HepG2 (cell line): ENCODE data around the gene TLN1. TPM values are rescaled to one million over a fixed set of nuclear protein-coding genes. Genes with fewer than 3 reads are reported as not detected.

Experiments
- ATAC-seq: fragments of 200-7000 bp; cut with Tn5 transposase; 3 replicates; pipeline ENCODE4 v1.9.1; 2020; ENCODE audit warnings: mild to moderate bottlenecking, moderate library complexity
- BruUV-seq: library from RNA; stranded (reverse); fragments of 400-500 nt; replicated peaks from 2 replicates; lab custom pipeline; 2021; lab: Mats Ljungman, UMichigan
- CTCF ChIA-PET: fragments of 300-600 bp; formaldehyde crosslinking; extraction: SDS; loops from one replicate; lab custom pipeline; 2021; ENCODE audit warnings: low total read pairs, inconsistent platforms, low intra/inter-chr PET ratio; lab: Yijun Ruan, JAX
- POLR2A ChIA-PET: fragments of 350-600 bp; sonication (Branson Sonifier 250); formaldehyde crosslinking; loops from one replicate; lab custom pipeline; 2020; ENCODE audit warnings: antibody characterized with exemption, inconsistent platforms; lab: Yijun Ruan, JAX
- DNase-seq: peaks from one replicate; pipeline ENCODE4 v3.0.0-alpha.2; 2015; ENCODE audit warnings: low spot score
- FAIRE-seq: peaks from 3 replicates; lab custom pipeline; 2011; peaks lifted over from hg19 to GRCh38; lab: Jason Lieb, UNC
- H2AFZ ChIP-seq: one replicate; pipeline ENCODE4 v1.6.1; 2011; ENCODE audit warnings: low read length, inconsistent platforms
- H3K27ac ChIP-seq: fragments of 300-600 bp; 3 replicates; pipeline ENCODE4 v1.8.0; 2011; ENCODE audit warnings: mixed run types, mild to moderate bottlenecking, mixed read lengths, low read length, inconsistent platforms; ENCODE audit not compliant: insufficient read depth; ENCODE audit errors: extremely low read length
- H3K27me3 ChIP-seq, 2 experiments: fragments of 200-600 bp in 1 of 2; 2 replicates in 1 of 2; 3 replicates in 1 of 2; pipeline versions ENCODE4 v1.6.0 to v1.8.0; 2011; ENCODE audit warnings: low read length in 2 of 2, mild to moderate bottlenecking in 2 of 2, moderate library complexity in 2 of 2, inconsistent platforms in 1 of 2; ENCODE audit not compliant: insufficient read depth in 2 of 2, control insufficient read depth in 1 of 2
- H3K36me3 ChIP-seq, 2 experiments: fragments of 200-600 bp in 1 of 2; replicated peaks in 1 of 2; 2 replicates in 1 of 2; 3 replicates in 1 of 2; pipeline versions ENCODE4 v1.5.1 to v1.8.0; 2011; ENCODE audit warnings: low read length in 2 of 2, inconsistent platforms in 1 of 2; ENCODE audit not compliant: insufficient read depth in 2 of 2, control insufficient read depth in 1 of 2
- H3K4me1 ChIP-seq: 2 replicates; pipeline ENCODE4 v1.5.1; 2012; ENCODE audit warnings: low read length, inconsistent platforms; ENCODE audit not compliant: insufficient read depth
- H3K4me2 ChIP-seq: 2 replicates; pipeline ENCODE4 v1.6.0; 2011; ENCODE audit warnings: low read depth, low read length, inconsistent platforms
- H3K4me3 ChIP-seq, 3 experiments: fragments of 200-600 bp in 1 of 3; sonication (generic), shearing (Covaris generic) in 1 of 3; replicated peaks in 1 of 3; 2 replicates each; pipeline ENCODE4 v1.5.1; 2011 to 2016; ENCODE audit warnings: low read length in 3 of 3, inconsistent platforms in 2 of 3, low read depth in 2 of 3, mild to moderate bottlenecking in 2 of 3, control low read depth in 1 of 3, mixed read lengths in 1 of 3; ENCODE audit not compliant: insufficient read depth in 1 of 3
- H3K79me2 ChIP-seq: one replicate; pipeline ENCODE4 v1.6.1; 2011; ENCODE audit warnings: low read length, inconsistent platforms; ENCODE audit not compliant: insufficient read depth
- H3K9ac ChIP-seq: 2 replicates; pipeline ENCODE4 v1.6.0; 2011; ENCODE audit warnings: mild to moderate bottlenecking, low read depth, low read length, inconsistent platforms; ENCODE audit not compliant: insufficient read depth
- H3K9me3 ChIP-seq: 2 replicates; pipeline ENCODE4 v1.5.1; 2012; ENCODE audit warnings: mild to moderate bottlenecking, low read length
- H4K20me1 ChIP-seq: 2 replicates; pipeline ENCODE4 v1.6.0; 2011; ENCODE audit warnings: inconsistent platforms, mild to moderate bottlenecking, low read length, moderate library complexity; ENCODE audit not compliant: insufficient read depth
- AHR ChIP-seq: IDR thresholded peaks from 2 replicates; pipeline ENCODE4 v1.6.1; 2018; ENCODE audit warnings: missing genetic modification reagents, missing compliant biosample characterization
- ARNTL ChIP-seq: sonication (generic); formaldehyde crosslinking; IDR thresholded peaks from 2 replicates; pipeline ENCODE4 v1.4.0; 2020; ENCODE audit warnings: mild to moderate bottlenecking, missing genetic modification reagents
- CC2D1A ChIP-seq: sonication (generic); formaldehyde crosslinking; IDR thresholded peaks from 2 replicates; pipeline ENCODE4 v1.8.1; 2023; ENCODE audit warnings: mild to moderate bottlenecking, missing genetic modification reagents
- CENPT ChIP-seq: sonication (generic); formaldehyde crosslinking; IDR thresholded peaks from 2 replicates; pipeline ENCODE4 v1.8.0; 2022; ENCODE audit warnings: low read depth, mild to moderate bottlenecking, moderate library complexity, missing genetic modification reagents
- GLI4 ChIP-seq: sonication (generic); formaldehyde crosslinking; IDR thresholded peaks from 2 replicates; pipeline ENCODE4 v1.5.1; 2020; ENCODE audit warnings: missing genetic modification reagents, mild to moderate bottlenecking, moderate library complexity, borderline replicate concordance
- HMG20B ChIP-seq: conservative IDR thresholded peaks from 2 replicates; pipeline ENCODE4 v1.6.1; 2016; ENCODE audit warnings: missing genetic modification reagents, missing compliant biosample characterization
- HNF4G ChIP-seq, 2 experiments: sonication (generic) in 1 of 2; formaldehyde crosslinking in 1 of 2; IDR thresholded peaks; 2 replicates each; pipeline versions ENCODE4 v1.4.0 to v1.6.1; 2011 to 2020; ENCODE audit warnings: borderline replicate concordance in 2 of 2, low read depth in 2 of 2, mild to moderate bottlenecking in 2 of 2, low read length in 1 of 2, missing genetic modification reagents in 1 of 2, moderate library complexity in 1 of 2
- KMT2A ChIP-seq: sonication (generic); formaldehyde crosslinking; IDR thresholded peaks from 2 replicates; pipeline ENCODE4 v1.4.0; 2020; ENCODE audit warnings: missing genetic modification reagents
- MAX ChIP-seq: IDR thresholded peaks from 2 replicates; pipeline ENCODE4 v1.6.1; 2012; ENCODE audit warnings: inconsistent platforms
- MAZ ChIP-seq, 2 experiments: sonication (generic) in 1 of 2; formaldehyde crosslinking in 1 of 2; IDR thresholded peaks; 2 replicates each; pipeline versions ENCODE4 v1.5.0 to v1.6.1; 2012 to 2020; ENCODE audit warnings: low read depth in 2 of 2, mild to moderate bottlenecking in 2 of 2, borderline replicate concordance in 1 of 2, improper control_type of control experiment in 1 of 2, low read length in 1 of 2, missing genetic modification reagents in 1 of 2, moderate library complexity in 1 of 2
- MEIS1 ChIP-seq: sonication (generic); formaldehyde crosslinking; IDR thresholded peaks from 2 replicates; pipeline ENCODE4 v1.9.0; 2021; ENCODE audit warnings: mild to moderate bottlenecking, missing genetic modification reagents, moderate library complexity, borderline replicate concordance
- MXD4 ChIP-seq: IDR thresholded peaks from 2 replicates; pipeline ENCODE4 v1.6.1; 2016; ENCODE audit warnings: mild to moderate bottlenecking, missing biosample characterization, missing genetic modification reagents
- NKX3-1 ChIP-seq: sonication (generic); formaldehyde crosslinking; IDR thresholded peaks from 2 replicates; pipeline ENCODE4 v1.5.0; 2020; ENCODE audit warnings: missing genetic modification reagents
- PAWR ChIP-seq: sonication (generic); formaldehyde crosslinking; IDR thresholded peaks from 2 replicates; pipeline ENCODE4 v1.4.0; 2020; ENCODE audit warnings: missing genetic modification reagents, mild to moderate bottlenecking, borderline replicate concordance
- REL ChIP-seq: sonication (generic); formaldehyde crosslinking; conservative IDR thresholded peaks from 2 replicates; pipeline ENCODE4 v1.8.0; 2022; ENCODE audit warnings: mild to moderate bottlenecking, missing genetic modification reagents, moderate library complexity
- SRY ChIP-seq: sonication (generic); formaldehyde crosslinking; IDR thresholded peaks from 2 replicates; pipeline ENCODE4 v1.8.0; 2022; ENCODE audit warnings: mild to moderate bottlenecking, missing genetic modification reagents
- THAP11 ChIP-seq: IDR thresholded peaks from 2 replicates; pipeline ENCODE4 v1.6.1; 2016; ENCODE audit warnings: missing biosample characterization, missing genetic modification reagents
- ZMAT3 ChIP-seq: sonication (generic); formaldehyde crosslinking; conservative IDR thresholded peaks from 2 replicates; pipeline ENCODE4 v1.7.0; 2021; ENCODE audit warnings: missing genetic modification reagents
- ZNF672 ChIP-seq: sonication (generic); formaldehyde crosslinking; IDR thresholded peaks from 2 replicates; pipeline ENCODE4 v1.8.1; 2022; ENCODE audit warnings: missing genetic modification reagents
- ZNF790 ChIP-seq: sonication (generic); formaldehyde crosslinking; IDR thresholded peaks from 2 replicates; pipeline ENCODE4 v1.8.0; 2022; ENCODE audit warnings: missing genetic modification reagents, mild to moderate bottlenecking, borderline replicate concordance
- ZSCAN21 ChIP-seq: sonication (generic); formaldehyde crosslinking; IDR thresholded peaks from 2 replicates; pipeline ENCODE4 v1.8.0; 2022; ENCODE audit warnings: mild to moderate bottlenecking, missing genetic modification reagents, moderate library complexity, borderline replicate concordance
- ZSCAN30 ChIP-seq: sonication (generic); formaldehyde crosslinking; IDR thresholded peaks from 2 replicates; pipeline ENCODE4 v1.5.0; 2020; ENCODE audit warnings: mild to moderate bottlenecking, missing genetic modification reagents
- WGBS: methylation state at CpG from one replicate; pipeline ENCODE4 v1.1.6; 2017; ENCODE audit warnings: low lambda C conversion rate; 5-methylcytosine and 5-hydroxymethylcytosine counted together
- in situ Hi-C: cut with HindIII; loops from 2 replicates; pipeline ENCODE4 v1.10.0; 2017; ENCODE audit warnings: low pct_unique_long_range_greater_than_20kb; ENCODE audit not compliant: extremely low pct_ligation_motif_present
- intact Hi-C: fragments of 100-400 bp; cut with micrococcal nuclease; formaldehyde crosslinking; loops from one replicate; pipeline ENCODE4 v1.10.0; 2022; ENCODE audit not compliant: unreplicated experiment
- polyA plus RNA-seq, 8 experiments: library from polyadenylated mRNA; depleted of rRNA in 3 of 8; stranded (reverse) in 7 of 8; unstranded in 1 of 8; fragments of >200 nt; fragmentation: Illumina TruSeq in 4 of 8; extraction: Trizol in 4 of 8; gene quantifications; 2 replicates each; pipeline versions ENCODE4 v1.2.1 to v1.2.3, GENCODE V29; 2011 to 2016; ENCODE audit warnings: low read depth in 4 of 8, missing spikeins in 1 of 8, mixed read lengths in 1 of 8; ENCODE audit not compliant: insufficient read depth in 1 of 8
- total RNA-seq, 5 experiments: library from RNA; depleted of rRNA; stranded (reverse); fragments of >200 nt; fragmentation: Illumina TruSeq; extraction: Trizol; gene quantifications; 2 replicates each; pipeline ENCODE4 v1.2.3, GENCODE V29; 2016; ENCODE audit warnings: low read depth in 1 of 5

Gene TLN1
- total and polyA plus RNA-seq, 2 of the 13 experiments (the other 11 are each of a cell fraction or from before 2014, with no cell fraction given): 35.2 to 51.8 TPM

DNA sequence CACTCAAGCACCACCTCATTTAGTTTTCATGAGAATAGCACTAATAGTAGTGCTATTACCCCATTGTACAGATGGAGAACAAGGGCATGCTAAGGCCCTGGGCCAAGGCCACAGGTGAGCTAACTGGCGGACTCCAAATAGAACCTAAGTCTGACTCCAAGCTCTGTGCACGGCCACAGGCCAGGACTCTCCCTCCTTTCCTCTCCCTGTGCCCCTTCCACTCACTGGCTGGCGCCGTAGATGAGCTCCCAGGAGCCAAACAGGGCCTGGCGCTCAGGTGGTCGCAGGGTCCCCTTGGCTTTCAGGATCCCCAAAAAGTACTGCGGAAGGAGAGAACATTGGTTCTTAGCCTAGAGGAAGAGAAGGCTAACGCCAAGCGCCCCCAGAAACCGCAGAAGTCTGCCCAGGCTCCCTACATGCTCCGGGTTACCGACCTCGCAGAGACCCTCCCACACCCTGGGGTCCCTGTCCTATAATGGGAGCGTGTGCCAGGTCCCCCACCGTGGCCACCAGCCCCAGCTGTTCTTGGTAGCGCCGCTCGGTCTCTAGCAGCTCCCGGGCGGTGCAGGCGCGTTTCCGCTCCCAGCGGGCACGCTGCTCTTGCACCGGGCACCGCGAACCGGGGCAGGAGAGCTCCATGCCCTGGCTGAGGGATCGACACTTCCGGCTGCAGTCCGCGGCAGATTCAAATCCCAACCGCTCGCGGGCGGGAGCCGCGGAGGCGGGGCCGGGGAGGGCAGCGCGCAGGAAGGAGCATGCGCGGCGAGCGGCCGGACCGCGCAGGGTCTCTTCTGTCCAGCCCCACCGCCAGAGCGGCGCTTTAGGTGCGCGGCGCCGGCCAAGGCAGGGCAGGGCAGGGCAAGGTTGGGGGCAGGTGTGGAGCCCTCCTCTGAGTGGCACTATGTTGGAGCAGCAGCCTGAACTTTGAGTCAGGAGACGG is 67.2 kb downstream of the TLN1 start, which contains the start of gene ARHGEF39:
ARHGEF39 (minus strand) TSS at position 665 of the 940 bp plus-strand sequence; CDS start at position 639, 26 bp downstream.
- POLR2A ChIA-PET: interaction anchor here (0.9 to 2.5 kb wide), 13 partner anchors 9 to 84 kb away, joined by 3 to 24 read pairs (median 5); partner anchors contain the start of genes CA9, CREB3, GBA2 and RGP1
- Histone ChIP-seq H3K4me2 (peak within 1 kb of the TSS; percentile 82), H3K27ac (peak within 1 kb of the TSS; percentile 73), H3K36me3 (peaks cover 8 to 10% of the 10 kb centered on the region in 2 experiments; a peak in 3 of 5 replicates), H3K4me1 (peaks cover 80% of the 10 kb centered on the region), H4K20me1 (no peaks in the 10 kb centered on the region), H3K9me3 (no peaks in the 10 kb centered on the region), H3K27me3 (no peaks in the 10 kb centered on the region), H2AFZ (no peak within 1 kb of the TSS), H3K79me2 (peaks cover 10% of the 10 kb centered on the region), H3K9ac (peak within 1 kb of the TSS; percentile 83), H3K4me3 (peak within 1 kb of the TSS; percentile 64 to 85 (median 78))
- DNase-seq (peak; percentile 81), ATAC-seq (peak; percentile 83), FAIRE-seq (peak; percentile 63)
- in situ Hi-C loops: loop anchor here (5.0 kb wide), 2 partner anchors 32 to 62 kb away; no protein-coding TSS in a partner anchor
- BruUV-seq: TSS peak; percentile 58
- CTCF ChIA-PET: interaction anchor here (1.6 kb wide), 1 partner anchor 32 kb away, joined by 5 read pairs; no protein-coding TSS in a partner anchor
- intact Hi-C loops: no loop called here
- 5% methylated on average over 17 of the region's 58 CpGs for WGBS
- 0 out of 2 replicates have a peak, but pooled peaks have one; percentile 48 for TF ChIP-seq ZMAT3
- TF ChIP-seq MEIS1 (CRISPR knock-in tag): 0 out of 2 replicates have a peak, but pooled peaks have one; percentile 11
- TF ChIP-seq MXD4 (CRISPR knock-in tag): peak; percentile 92
- peak; percentile 99 for TF ChIP-seq REL (CRISPR knock-in tag)
- TF ChIP-seq ZSCAN21 (CRISPR knock-in tag): peak; percentile 93
- 0 out of 2 replicates have a peak, but pooled peaks have one; percentile 58 for TF ChIP-seq SRY (CRISPR knock-in tag)
- no peak for TF ChIP-seq ZNF790 (CRISPR knock-in tag)
- TF ChIP-seq ZNF672 (CRISPR knock-in tag): peak; percentile 85; the same call in 1 of the 2 replicates
- peak; percentile 74; the same call in 1 of the 2 replicates for TF ChIP-seq GLI4 (CRISPR knock-in tag)
- TF ChIP-seq AHR (CRISPR knock-in tag): peak; percentile 48; the same call in 1 of the 2 replicates
- no peak for TF ChIP-seq ZSCAN30 (CRISPR knock-in tag)
- 0 out of 2 replicates have a peak, but pooled peaks have one; percentile 68 for TF ChIP-seq CC2D1A
- 0 out of 2 replicates have a peak, but pooled peaks have one; percentile 46 for TF ChIP-seq ARNTL (CRISPR knock-in tag)
- no peak for TF ChIP-seq HNF4G (IDR thresholded peaks at IDR 0.05; ENCODE audit: borderline replicate concordance, low read depth, low read length)
- TF ChIP-seq HNF4G (CRISPR knock-in tag; IDR thresholded peaks at IDR 0.05; ENCODE audit: borderline replicate concordance, low read depth): no peak
- peak; percentile 95 for TF ChIP-seq MAX
- TF ChIP-seq PAWR: peak; percentile 51; the same call in 1 of the 2 replicates
- TF ChIP-seq HMG20B (CRISPR knock-in tag): peak; percentile 52; the same call in 1 of the 2 replicates
- peak; percentile 58; the same call in 1 of the 2 replicates for TF ChIP-seq CENPT (CRISPR knock-in tag)
- TF ChIP-seq MAZ (IDR thresholded peaks at IDR 0.05; ENCODE audit: borderline replicate concordance, low read depth, low read length): peak; percentile 91
- peak; percentile 87; the same call in 1 of the 2 replicates for TF ChIP-seq MAZ (CRISPR knock-in tag; IDR thresholded peaks at IDR 0.05; ENCODE audit: low read depth)
- peak; percentile 79 for TF ChIP-seq NKX3-1
- TF ChIP-seq THAP11: peak; percentile 86
- TF ChIP-seq KMT2A (CRISPR knock-in tag): peak; percentile 84
